Tibial nerve (tissue), 4 donors: ENCODE measurements around the gene CRY1. TPM values are rescaled to one million over a fixed set of nuclear protein-coding genes. Genes with fewer than 3 reads are reported as not detected.

Experiments used
- DNase-seq, 2 donors: peaks; one replicate each; pipeline ENCODE4 v3.0.0-alpha.2; 2019; ENCODE audit warnings: low spot score in 2 of 2
- H3K27ac ChIP-seq, 4 donors: fragments of 200-600 bp; sonication (generic) in 3 of 4; one replicate each; pipeline ENCODE4 v1.5.1; 2017 to 2019; ENCODE audit warnings: mild to moderate bottlenecking in 1 of 4
- H3K27me3 ChIP-seq, 2 donors: fragments of 200-600 bp; sonication (generic) in 1 of 2; one replicate each; pipeline versions ENCODE4 v1.5.1 to v1.6.0; 2017 to 2019
- H3K36me3 ChIP-seq, 3 donors: fragments of 200-600 bp; sonication (generic); one replicate each; pipeline ENCODE4 v1.5.1; 2018 to 2019
- H3K4me1 ChIP-seq, 4 donors: fragments of 200-600 bp; sonication (generic) in 3 of 4; one replicate each; pipeline ENCODE4 v1.5.1; 2017 to 2019
- H3K4me3 ChIP-seq, 4 donors: fragments of 200-600 bp; sonication (generic) in 3 of 4; one replicate each; pipeline ENCODE4 v1.5.1; 2017 to 2019; ENCODE audit warnings: mild to moderate bottlenecking in 1 of 4, moderate library complexity in 1 of 4
- H3K9me3 ChIP-seq, 4 donors: fragments of 200-600 bp; sonication (generic) in 3 of 4; one replicate each; pipeline ENCODE4 v1.5.1; 2017 to 2019
- EP300 ChIP-seq, 2 donors: sonication (generic); formaldehyde crosslinking; IDR thresholded peaks; one replicate each; pipeline ENCODE4 v1.6.1; 2017; ENCODE audit warnings: antibody characterized with exemption in 2 of 2, mild to moderate bottlenecking in 1 of 2
- POLR2A ChIP-seq, 2 donors: fragments of 450-650 bp; IDR thresholded peaks; one replicate each; pipeline ENCODE4 v1.6.1; 2017; ENCODE audit warnings: antibody characterized with exemption in 2 of 2, mild to moderate bottlenecking in 2 of 2, moderate library complexity in 2 of 2
- whole genome bisulfite sequencing, 2 donors: methylation state at CpG; one replicate each; pipeline ENCODE4 v1.1.5; 2018; 5-methylcytosine and 5-hydroxymethylcytosine counted together
- total RNA-seq, 4 donors: library from RNA; depleted of rRNA; stranded (reverse); fragments of >200 nt; gene quantifications; one replicate each; pipeline ENCODE4 v1.1.0, GENCODE V29; 2016
- TF ChIP-seq, protein P1 (sequence below), 5 experiments: fragments of 200-600 bp in 3 of 5; fragments of 450-650 bp in 2 of 5; sonication (generic) in 3 of 5; IDR thresholded peaks; one replicate each; pipeline ENCODE4 v1.5.1; 2016 to 2019; ENCODE audit warnings: antibody characterized with exemption in 5 of 5, mild to moderate bottlenecking in 3 of 5, moderate library complexity in 2 of 5

The CRY1 gene
- total RNA-seq, 4 donors from 2014 or later, result 16.3 to 36.3 (median 24.4) TPM

GRCh38 chr12:107066691-107067090, 26.7 kb downstream of the CRY1 start:
- no peak for TF ChIP-seq POLR2A (IDR thresholded peaks at IDR 0.05)
- TF ChIP-seq, protein P1, sequence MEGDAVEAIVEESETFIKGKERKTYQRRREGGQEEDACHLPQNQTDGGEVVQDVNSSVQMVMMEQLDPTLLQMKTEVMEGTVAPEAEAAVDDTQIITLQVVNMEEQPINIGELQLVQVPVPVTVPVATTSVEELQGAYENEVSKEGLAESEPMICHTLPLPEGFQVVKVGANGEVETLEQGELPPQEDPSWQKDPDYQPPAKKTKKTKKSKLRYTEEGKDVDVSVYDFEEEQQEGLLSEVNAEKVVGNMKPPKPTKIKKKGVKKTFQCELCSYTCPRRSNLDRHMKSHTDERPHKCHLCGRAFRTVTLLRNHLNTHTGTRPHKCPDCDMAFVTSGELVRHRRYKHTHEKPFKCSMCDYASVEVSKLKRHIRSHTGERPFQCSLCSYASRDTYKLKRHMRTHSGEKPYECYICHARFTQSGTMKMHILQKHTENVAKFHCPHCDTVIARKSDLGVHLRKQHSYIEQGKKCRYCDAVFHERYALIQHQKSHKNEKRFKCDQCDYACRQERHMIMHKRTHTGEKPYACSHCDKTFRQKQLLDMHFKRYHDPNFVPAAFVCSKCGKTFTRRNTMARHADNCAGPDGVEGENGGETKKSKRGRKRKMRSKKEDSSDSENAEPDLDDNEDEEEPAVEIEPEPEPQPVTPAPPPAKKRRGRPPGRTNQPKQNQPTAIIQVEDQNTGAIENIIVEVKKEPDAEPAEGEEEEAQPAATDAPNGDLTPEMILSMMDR (IDR thresholded peaks at IDR 0.05), result no peak
- TF ChIP-seq EP300 (IDR thresholded peaks at IDR 0.05), result no peak
- no peaks in the 10 kb centered on the region for H3K4me1 ChIP-seq
- DNase-seq, result no peak
- no peak overlapping the region for H3K4me3 ChIP-seq
- peaks cover 0 to 19% (median 0%) of the 10 kb centered on the region in 3 donors for H3K36me3 ChIP-seq
- WGBS, 2 donors, result 93 to 96% methylated on average over 4 of the region's 4 CpGs
- H3K27ac ChIP-seq, result no peak overlapping the region
- H3K27me3 ChIP-seq, result no peaks in the 10 kb centered on the region
- peaks cover 0 to 31% (median 0%) of the 10 kb centered on the region in 4 donors for H3K9me3 ChIP-seq

DNA sequence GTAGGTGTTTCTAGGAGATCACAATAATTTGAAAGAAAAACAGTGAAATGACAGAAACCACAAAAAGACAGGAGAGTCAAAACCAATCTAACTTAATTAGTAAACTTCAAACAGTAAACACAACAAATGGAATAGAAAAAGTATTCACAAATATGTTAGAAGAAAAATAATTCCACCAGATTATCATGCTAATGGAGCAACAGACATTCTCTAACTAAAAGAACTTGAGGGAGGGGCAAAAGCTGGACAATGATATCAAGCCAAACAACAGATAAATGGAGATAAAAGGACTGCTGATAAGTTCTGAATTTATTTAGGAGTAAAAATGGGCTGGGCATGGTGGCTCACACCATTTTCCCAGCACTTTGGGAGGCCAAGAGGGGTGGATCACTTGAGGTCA, 28.7 kb downstream of the CRY1 start:
- Histone ChIP-seq H3K36me3 (peaks cover 0 to 19% (median 0%) of the 10 kb centered on the region in 3 donors), H3K27me3 (no peaks in the 10 kb centered on the region), H3K9me3 (peaks cover 0 to 31% (median 0%) of the 10 kb centered on the region in 4 donors), H3K27ac (no peak overlapping the region), H3K4me1 (no peaks in the 10 kb centered on the region), H3K4me3 (no peak overlapping the region)
- TF ChIP-seq EP300 (IDR thresholded peaks at IDR 0.05) (no peak), POLR2A (IDR thresholded peaks at IDR 0.05) (no peak)
- TF ChIP-seq, protein P1 (IDR thresholded peaks at IDR 0.05), result no peak
- no peak for DNase-seq

GRCh38 chr12:107064243-107064642, 29.1 kb downstream of the CRY1 start:
- peaks cover 0 to 19% (median 0%) of the 10 kb centered on the region in 3 donors for H3K36me3 ChIP-seq
- H3K4me1 ChIP-seq, result no peaks in the 10 kb centered on the region
- no peak overlapping the region for H3K27ac ChIP-seq
- DNase-seq, result no peak
- no peak for TF ChIP-seq EP300 (IDR thresholded peaks at IDR 0.05)
- TF ChIP-seq, protein P1 (IDR thresholded peaks at IDR 0.05), result no peak
- TF ChIP-seq POLR2A (IDR thresholded peaks at IDR 0.05), result no peak
- WGBS, 2 donors, result 100% methylated on average over 1 of the region's 1 CpG
- no peaks in the 10 kb centered on the region for H3K27me3 ChIP-seq
- peaks cover 0 to 31% (median 0%) of the 10 kb centered on the region in 4 donors for H3K9me3 ChIP-seq
- H3K4me3 ChIP-seq, result no peak overlapping the region

DNA sequence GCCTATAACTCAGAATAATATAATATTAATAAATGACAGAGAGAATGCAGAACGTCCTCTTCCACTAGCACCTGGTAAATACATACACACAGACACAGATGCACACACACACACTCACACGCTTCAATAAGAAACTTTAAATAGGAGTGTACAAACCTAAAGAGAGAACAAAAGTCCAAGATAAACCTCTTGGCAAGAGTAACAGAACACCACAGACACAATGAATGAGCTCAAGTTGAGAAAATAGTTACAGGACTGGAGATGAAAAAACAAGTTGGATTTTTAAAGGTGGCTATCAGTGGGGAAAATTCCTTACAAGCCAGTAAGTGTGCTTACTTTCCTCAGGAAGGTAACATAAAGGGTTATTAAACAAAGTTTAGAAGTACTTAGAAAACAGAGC, 35.2 kb downstream of the CRY1 start:
- Histone ChIP-seq H3K27ac (no peak overlapping the region), H3K4me1 (peaks cover 0 to 14% (median 0%) of the 10 kb centered on the region in 4 donors), H3K27me3 (no peaks in the 10 kb centered on the region), H3K36me3 (no peaks in the 10 kb centered on the region), H3K4me3 (no peak overlapping the region), H3K9me3 (peaks cover 0 to 9% (median 4%) of the 10 kb centered on the region in 4 donors)
- no peak for DNase-seq
- 68 to 78% methylated on average over 2 of the region's 2 CpGs for WGBS, 2 donors
- TF ChIP-seq, protein P1 (IDR thresholded peaks at IDR 0.05), result no peak
- TF ChIP-seq POLR2A (IDR thresholded peaks at IDR 0.05) (no peak), EP300 (IDR thresholded peaks at IDR 0.05) (no peak)

DNA sequence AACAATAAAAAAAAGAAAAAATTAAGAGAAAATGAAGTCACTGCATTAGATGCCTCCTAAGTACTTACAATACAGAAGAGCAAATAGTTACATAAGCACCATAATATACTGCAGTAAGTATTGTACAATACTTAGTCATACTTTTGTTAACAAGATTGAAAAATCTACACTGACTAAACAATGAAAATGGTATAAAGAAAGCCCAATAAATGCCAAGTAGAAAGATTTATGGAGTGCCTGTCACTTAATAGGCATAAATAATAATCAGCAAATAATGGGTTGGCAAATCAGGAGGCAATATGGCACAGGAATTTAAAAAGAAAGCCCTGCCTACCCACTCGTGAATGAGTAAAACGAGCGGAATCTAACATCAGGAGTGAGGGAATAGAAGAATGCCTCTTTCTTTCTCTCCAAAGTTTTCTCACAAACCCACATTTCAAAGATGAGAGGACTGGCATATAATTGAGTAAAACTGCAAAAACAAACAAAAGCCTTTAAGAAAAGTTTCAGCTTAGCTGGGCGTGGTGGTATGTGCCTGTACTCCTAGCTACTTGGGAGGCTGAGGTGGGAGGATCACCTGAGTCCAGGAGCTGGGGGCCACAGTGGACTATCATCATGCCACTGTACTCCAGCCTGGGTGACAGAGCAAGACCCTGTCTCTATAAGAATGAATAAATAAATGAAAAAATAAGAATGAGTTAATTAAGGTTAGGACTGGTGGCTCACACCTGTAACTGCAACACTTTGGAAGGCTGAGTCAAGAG, 36.1 kb downstream of the CRY1 start:
- Histone ChIP-seq H3K4me1 (peaks cover 0 to 14% (median 0%) of the 10 kb centered on the region in 4 donors), H3K27me3 (no peaks in the 10 kb centered on the region), H3K36me3 (no peaks in the 10 kb centered on the region), H3K4me3 (no peak overlapping the region), H3K9me3 (peaks cover 0 to 18% (median 5%) of the 10 kb centered on the region in 4 donors), H3K27ac (no peak overlapping the region)
- no peak for DNase-seq
- WGBS, 2 donors, result 42 to 51% methylated on average over 4 of the region's 4 CpGs
- TF ChIP-seq POLR2A (IDR thresholded peaks at IDR 0.05) (no peak), EP300 (IDR thresholded peaks at IDR 0.05) (no peak)
- TF ChIP-seq, protein P1 (IDR thresholded peaks at IDR 0.05), result no peak
